ENCODE data around the gene SALL3.

DNA sequence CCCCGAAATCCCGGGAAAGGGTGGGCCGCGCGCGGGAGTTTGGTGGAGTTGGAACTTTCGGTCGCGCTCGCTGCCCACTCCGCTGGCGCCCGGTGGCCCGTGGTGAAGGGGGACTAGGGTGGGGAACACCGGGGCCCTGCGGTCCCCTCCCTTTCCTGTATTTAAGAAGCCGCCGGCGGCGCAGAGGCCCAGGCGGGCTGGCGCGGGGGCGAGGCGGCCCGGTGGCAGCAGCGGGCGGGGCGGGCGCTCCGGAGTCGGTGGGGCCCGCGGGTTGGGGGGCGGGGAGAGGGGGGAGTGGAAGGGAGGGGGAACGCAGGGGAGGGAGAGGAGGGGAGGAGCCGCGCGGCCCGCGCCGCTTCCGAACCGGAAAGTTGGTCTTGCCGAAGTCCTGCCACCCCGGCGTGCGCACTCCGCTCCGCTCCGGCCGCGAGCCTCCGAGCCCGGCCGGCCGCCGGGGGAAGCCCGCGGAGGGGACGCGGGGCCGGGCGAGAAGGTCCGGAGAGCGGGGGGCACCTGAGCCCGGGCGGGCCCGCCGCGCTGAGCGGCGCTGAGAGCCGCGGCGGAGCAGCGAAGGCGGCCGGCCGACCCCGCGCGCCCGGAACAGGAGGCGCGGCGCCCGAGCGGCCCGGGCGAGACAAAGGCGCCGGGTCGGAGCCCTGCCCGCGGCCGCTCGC lies 425 bp upstream of the SALL3 start:
- no peak for TF ChIP-seq GATA2 (IDR thresholded peaks at IDR 0.05; ENCODE audit: low read depth, low read length)
- TF ChIP-seq GATA3 (IDR thresholded peaks at IDR 0.05; ENCODE audit: low read depth, low read length): no peak

Measured in SH-SY5Y (cell line).